ENCODE results near the gene OR52K1.

The OR52K1 gene

DNA sequence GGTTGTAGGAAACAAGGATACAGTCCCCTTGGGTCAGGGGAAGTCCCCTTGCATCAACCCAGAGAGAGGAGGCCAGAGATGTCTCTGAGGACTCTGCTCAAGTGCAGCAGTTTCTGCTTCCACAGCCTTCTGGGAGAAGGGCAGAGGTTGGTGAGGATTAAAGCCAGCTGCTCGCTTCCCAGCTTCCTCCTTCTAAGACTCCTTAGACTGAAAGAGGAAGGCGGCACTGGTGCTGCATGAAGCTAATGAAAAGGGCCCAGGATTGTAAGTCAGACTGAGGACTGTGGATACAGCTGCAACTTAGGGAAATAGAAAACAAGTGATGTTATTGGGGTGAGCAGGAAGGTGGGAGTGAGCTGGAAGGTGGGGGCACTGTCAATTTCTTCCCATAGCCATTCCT lies at the start of gene OR52K1:
TSS of gene OR52K1 (plus strand) at position 202 of the 400 bp plus-strand sequence. CDS start 6,255 bp downstream, outside the sequence.
- DNase-seq: peak; percentile 23
- in situ Hi-C loops (cut with MboI; ENCODE audit: low pct_unique_long_range_greater_than_20kb, low sequenced_read_pairs): no loop called here

DNA sequence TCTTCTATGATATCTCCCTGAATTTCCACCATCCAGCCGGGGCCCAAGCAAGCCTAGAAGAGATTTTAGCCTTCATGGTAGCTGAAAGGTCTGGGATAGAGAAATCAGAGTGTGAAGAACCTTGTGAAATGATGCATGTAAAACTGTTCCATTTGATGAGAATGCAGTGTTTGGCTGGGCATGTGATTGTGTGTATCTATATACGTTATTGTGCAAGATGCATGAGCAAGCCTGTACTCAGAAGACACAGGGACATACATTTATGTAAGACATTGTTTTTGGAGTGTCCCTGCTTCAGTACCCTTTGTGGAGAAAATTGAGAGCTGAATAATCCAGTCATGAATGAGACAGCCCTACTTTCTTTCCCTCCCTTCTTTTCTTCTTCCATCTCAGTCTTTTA lies 48.6 kb upstream of the OR52K1 start:
- in situ Hi-C loops (cut with MboI; ENCODE audit: low pct_unique_long_range_greater_than_20kb, low sequenced_read_pairs): no loop called here
- DNase-seq: no peak

DNA sequence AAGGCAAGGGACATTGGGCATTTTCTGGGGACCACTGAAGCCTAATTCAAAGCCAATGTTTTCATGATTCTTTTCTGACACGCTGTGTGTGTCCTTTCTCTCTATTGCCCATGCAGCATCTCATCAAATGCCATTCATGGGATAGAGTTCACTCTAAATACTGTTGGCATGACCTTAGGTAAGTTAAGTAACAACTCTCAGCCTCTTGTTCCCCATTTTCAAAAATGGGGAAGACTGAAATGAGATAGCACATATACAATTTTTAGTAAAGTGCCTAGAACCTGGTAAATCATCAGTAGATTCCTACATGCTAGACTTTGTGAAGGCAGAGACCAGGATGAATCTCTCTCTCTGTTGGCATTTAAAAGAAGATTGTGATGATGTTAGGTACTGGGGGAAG lies 46.0 kb upstream of the OR52K1 start:
- in situ Hi-C loops (cut with MboI; ENCODE audit: low pct_unique_long_range_greater_than_20kb, low sequenced_read_pairs): no loop called here

DNA sequence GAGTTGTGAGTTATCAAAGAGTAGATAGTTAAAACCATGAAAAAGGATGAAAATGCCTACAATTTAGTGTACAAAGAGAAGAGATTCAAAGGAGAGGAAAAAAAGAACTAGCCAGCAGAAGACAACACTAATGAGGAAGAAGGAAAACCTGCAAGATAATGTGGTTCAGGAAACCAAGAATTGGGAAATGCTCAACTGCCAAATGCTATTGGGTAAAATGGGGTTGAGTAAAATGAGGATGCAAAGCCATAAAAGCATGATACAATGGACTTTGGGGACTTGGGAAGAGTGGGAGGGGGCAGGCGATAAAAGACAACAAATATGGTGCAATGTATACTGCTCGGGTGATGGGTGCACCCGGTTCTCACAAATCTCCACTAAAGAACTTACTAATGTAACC lies 40.9 kb upstream of the OR52K1 start:
- peak; percentile 33 for DNase-seq
- in situ Hi-C loops (cut with MboI; ENCODE audit: low pct_unique_long_range_greater_than_20kb, low sequenced_read_pairs): no loop called here

More for the DNA sequence above, 46.0 kb upstream of the OR52K1 start:
- DNase-seq: no peak

DNA sequence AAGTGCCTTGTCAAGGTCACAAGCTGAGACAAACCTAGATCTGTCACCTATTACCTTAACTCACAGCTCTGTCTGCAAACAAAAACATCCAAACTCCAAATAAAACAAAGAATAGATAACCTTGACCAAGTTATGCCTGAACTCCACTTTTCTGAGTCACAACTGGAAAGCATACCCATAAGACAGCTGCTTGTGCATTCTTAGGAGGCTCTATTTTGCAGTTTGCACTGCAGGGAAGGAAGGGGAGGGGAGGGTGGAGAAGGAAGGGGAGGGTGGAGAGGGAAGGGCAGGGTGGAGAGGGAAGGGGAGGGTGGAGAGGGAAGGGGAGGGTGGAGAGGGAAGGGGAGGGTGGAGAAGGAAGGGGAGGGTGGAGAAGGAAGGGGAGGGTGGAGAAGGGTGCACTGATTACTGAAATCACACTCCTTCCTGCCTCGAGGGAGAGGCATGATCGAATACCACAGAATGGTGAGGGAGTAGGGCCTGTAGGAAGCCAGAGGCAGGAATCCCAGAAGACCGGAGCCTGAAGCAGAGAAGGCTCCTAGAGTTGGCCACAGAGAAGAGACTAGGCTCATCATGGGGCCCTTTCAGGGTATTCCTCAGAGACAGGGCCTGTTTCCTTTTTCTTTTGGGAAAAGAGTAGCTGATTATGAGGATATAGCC lies 39.1 kb upstream of the OR52K1 start:
- DNase-seq: no peak
- in situ Hi-C loops (cut with MboI; ENCODE audit: low pct_unique_long_range_greater_than_20kb, low sequenced_read_pairs): no loop called here

DNA sequence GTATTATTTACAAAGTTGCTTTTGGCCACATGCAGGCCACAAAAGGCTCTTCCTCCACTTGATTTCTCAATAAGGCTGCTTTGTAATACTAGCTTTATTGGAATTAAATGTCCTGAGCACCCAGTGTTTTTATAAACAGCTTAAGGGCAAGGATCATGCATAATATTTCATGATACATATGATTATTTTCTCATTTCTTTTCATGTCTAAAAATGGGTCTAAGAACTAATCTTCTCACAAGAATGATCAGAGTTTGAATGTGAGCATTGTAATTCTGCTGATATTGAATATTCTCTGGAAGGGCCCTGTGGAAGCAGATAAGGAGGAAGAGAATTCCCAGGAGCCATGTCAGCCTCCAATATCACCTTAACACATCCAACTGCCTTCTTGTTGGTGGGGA lies 33.5 kb upstream of the OR52K1 start, which contains the start of gene OR52K2:
TSS of gene OR52K2 (plus strand) at position 301 of the 400 bp plus-strand sequence. CDS start at position 346, 45 bp downstream.
- in situ Hi-C loops (cut with MboI; ENCODE audit: low pct_unique_long_range_greater_than_20kb, low sequenced_read_pairs): no loop called here
- DNase-seq: no peak

DNA sequence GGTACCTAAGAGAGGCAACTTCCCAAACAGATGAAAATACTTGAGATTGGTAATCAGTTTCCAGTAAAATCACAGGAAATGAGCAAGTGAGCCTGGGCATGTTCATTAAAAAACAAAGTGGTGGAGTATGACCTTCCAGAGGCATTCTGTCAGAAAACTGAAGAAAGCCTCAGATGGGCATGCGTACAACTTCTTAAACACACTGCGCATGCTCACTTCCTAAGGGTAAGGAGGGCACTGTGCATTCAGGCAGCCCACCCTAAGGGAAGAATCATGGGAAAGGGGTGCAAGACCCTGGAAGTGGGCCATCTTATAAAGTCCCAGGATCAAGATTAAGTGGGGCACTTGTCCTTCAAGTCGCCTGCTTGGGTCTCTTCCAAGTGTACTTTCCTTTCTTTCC lies 29.3 kb upstream of the OR52K1 start:
- no peak for DNase-seq
- in situ Hi-C loops (cut with MboI; ENCODE audit: low pct_unique_long_range_greater_than_20kb, low sequenced_read_pairs): no loop called here

DNA sequence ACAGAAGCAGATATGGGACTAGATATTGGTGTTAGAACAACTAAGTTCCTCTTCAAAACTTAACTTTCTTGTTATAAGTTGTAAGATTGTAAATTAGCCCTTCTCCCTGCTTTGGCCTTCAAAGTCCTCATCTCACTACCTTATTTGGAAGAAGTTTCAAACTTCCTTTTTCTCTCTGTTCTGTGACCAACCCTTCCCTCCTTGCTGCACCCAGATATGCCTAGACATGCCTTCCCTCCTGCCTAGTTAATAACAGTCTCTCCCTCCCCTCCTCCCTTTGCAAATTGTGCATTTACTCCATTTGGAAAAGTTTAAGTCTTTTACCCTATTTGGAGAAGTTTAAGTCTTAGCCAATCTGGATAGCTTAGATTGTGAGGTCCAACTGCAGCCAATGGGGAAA lies 28.4 kb upstream of the OR52K1 start:
- peak; percentile 65 for DNase-seq
- in situ Hi-C loops (cut with MboI; ENCODE audit: low pct_unique_long_range_greater_than_20kb, low sequenced_read_pairs): no loop called here

DNA sequence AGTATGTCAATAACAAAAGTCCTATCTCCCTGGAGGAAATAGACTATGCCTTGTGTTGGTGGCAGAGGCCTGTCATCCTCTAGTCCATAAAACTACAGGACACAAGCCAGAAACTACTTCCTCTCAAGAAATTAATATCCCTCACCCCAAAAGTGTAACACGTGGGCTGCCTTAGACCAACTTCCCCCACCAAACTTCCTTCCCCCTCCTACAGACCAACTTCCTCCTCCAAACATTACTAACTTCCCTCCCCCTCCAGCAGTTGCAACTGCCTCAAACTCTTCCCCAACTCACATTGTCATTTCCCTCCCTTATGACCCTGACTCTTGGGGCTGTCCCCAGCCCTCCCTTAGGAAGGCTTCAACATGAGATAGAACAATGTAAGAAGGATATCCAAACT lies 27.0 kb upstream of the OR52K1 start:
- DNase-seq: peak; percentile 95
- in situ Hi-C loops (cut with MboI; ENCODE audit: low pct_unique_long_range_greater_than_20kb, low sequenced_read_pairs): no loop called here

DNA sequence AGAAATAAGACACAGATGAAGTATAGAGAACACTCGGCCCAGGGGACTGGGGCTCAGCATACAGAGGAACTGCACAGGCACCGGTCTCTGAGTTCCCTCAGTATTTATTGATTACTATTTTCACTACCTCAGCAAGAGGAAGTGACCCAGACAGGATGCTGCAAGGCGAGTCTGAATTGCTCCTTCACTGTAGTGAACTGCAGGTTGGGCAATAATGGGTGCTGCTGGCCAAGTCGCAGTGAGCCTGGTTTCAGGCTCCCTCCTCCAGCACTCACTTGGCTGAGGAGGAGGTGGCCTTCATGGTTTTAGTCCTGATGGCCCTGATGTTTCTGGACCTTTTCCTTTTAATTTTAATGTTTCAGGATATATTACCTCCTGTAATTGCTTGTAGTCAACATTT lies 22.9 kb upstream of the OR52K1 start:
- in situ Hi-C loops (cut with MboI; ENCODE audit: low pct_unique_long_range_greater_than_20kb, low sequenced_read_pairs): no loop called here
- DNase-seq: peak; percentile 28

DNA sequence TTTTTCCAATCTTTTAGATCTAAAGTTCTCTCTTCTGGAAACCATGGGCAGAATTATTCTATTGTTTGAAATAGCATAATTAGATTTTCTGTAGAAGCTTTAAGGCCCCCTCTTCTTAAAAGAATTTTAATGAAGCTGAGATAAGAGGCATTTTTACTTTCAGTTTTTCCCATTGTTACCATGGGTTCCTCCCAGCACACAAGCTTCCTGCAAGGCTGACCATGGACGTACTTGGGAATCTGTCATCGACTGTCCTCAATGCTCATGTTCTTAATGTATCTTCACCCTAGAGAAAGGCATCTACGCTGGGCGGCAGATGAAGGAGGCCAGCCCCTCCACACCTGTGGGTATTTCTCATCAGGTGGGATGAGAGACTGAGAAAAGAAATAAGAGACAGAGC lies 22.3 kb upstream of the OR52K1 start:
- DNase-seq: no peak
- in situ Hi-C loops (cut with MboI; ENCODE audit: low pct_unique_long_range_greater_than_20kb, low sequenced_read_pairs): no loop called here

DNA sequence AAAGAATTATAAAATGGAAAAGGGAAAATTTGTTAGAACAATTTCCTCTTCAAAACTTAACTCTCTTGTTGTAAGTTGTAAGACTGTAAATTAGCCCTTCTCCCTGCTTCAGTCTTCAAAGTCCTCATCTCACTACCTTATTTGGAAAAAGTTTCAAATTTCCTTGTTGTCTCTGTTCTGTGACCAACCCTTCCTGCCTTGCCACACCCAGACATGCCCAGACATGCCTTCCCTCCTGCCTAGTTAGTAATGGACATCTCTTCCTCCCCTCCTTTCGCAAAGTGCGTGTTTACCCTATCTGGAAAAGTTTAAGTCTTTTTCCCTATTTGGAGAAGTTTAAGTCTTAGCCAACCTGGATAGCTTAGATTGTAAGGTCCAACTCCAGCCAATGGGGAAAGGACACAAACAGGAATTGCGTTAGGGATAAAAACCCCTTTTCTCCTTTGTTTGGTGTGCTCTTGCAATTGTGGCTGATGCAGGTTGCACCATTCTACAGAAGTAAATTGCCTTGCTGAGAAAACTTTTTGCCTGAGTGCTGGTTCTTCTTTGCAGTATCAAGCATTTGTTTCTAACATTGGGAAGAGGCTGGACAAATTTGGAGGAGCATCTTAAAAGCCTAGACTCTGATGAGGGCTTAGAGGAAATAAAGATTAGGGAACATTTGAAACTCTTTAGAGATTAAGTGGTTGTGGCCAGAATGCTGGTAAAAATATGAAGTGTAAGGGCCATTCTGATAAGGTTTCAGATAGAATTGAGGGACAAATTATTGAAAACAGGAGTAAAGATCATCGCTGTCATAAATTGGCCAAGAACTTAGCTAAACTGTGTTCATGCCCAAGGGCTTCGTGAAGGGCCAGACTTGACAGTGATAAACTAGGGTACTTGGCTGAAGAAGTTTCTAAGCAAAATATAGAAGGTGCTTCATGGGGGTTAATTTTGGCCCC lies 18.0 kb upstream of the OR52K1 start:
- peak; percentile 39 for DNase-seq
- in situ Hi-C loops (cut with MboI; ENCODE audit: low pct_unique_long_range_greater_than_20kb, low sequenced_read_pairs): no loop called here

DNA sequence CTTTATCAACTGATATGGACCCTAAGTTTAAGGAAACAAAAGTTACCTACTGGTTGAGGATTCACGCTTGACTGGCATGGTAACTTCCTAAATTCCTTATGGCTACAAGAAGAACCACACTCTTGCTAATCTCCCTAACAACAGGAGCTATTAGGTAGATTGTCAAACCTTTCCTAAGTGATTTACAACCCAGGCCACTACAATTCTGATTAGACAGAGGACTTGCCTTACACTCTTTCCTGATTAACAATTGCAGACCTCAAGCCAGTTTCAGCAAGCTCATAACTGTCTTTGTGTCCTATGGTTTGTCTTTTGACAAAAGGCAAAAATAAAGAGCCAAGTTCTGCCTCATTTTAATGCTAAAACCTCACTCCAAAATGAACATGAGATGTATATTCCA lies 17.0 kb upstream of the OR52K1 start:
- in situ Hi-C loops (cut with MboI; ENCODE audit: low pct_unique_long_range_greater_than_20kb, low sequenced_read_pairs): no loop called here

DNA sequence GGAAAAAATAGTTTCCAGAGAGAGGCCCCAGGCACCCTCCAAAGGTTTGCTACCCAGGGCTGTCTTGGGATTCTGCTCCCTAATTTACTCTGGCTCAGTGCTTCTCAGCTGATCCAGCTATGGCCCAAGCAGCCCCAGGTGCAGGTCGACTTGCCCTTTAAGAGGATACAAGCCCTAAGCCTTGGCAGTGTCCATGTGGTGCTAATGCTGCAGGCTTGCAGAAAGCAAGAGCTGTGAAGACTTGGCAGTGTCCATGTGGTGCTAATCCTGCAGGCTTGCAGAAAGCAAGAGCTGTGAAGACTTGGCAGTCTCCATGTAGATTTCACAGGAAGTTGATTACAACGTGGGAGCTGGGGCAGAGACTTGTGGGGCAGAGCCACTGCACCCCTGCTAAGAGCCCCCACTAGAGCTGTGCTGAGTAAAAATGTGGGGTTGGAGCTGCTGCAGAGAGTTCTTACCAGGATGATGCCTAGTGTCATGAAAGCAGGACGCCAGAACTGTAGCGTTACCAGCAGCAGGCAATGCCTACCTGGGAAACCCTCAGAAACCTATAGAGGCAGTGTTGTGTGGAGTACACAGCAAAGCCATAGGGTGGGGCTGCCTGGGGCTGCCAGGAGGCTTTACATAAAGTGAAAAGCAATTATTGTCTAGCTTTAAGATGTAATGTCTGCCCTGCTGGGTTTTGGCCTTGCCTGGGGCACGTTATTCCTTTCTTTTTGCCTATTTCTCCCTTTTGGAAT lies 16.1 kb upstream of the OR52K1 start:
- DNase-seq: no peak
- in situ Hi-C loops (cut with MboI; ENCODE audit: low pct_unique_long_range_greater_than_20kb, low sequenced_read_pairs): no loop called here

More for the DNA sequence above, 17.0 kb upstream of the OR52K1 start:
- DNase-seq: peak; percentile 33

DNA sequence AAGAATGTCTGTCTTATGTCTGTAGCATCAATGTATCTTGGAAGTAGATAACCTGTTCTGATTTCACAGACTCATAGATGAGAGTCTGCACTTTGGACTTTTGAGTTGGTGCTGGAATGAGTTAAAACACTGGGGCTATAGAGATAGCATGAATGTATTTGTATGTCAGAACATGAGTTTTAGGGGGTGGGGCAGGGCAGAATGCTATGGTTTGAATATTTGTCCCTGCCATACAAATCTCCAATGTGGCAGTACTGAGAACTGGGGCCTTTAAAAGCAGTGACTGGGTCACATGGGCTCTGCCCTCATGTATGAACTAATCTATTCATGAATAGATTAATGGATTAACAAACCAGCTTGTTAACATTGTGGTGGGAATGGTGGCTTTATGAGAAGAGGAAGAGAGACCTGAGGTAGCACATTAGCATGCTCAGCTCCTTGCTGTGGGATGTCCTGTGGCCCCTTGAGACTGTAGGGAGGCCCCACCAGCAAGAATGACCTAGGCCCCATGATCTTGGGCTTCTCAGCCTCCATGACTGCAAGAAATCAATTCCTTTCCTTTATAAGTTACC lies 15.5 kb upstream of the OR52K1 start:
- in situ Hi-C loops (cut with MboI; ENCODE audit: low pct_unique_long_range_greater_than_20kb, low sequenced_read_pairs): no loop called here
- DNase-seq: no peak

DNA sequence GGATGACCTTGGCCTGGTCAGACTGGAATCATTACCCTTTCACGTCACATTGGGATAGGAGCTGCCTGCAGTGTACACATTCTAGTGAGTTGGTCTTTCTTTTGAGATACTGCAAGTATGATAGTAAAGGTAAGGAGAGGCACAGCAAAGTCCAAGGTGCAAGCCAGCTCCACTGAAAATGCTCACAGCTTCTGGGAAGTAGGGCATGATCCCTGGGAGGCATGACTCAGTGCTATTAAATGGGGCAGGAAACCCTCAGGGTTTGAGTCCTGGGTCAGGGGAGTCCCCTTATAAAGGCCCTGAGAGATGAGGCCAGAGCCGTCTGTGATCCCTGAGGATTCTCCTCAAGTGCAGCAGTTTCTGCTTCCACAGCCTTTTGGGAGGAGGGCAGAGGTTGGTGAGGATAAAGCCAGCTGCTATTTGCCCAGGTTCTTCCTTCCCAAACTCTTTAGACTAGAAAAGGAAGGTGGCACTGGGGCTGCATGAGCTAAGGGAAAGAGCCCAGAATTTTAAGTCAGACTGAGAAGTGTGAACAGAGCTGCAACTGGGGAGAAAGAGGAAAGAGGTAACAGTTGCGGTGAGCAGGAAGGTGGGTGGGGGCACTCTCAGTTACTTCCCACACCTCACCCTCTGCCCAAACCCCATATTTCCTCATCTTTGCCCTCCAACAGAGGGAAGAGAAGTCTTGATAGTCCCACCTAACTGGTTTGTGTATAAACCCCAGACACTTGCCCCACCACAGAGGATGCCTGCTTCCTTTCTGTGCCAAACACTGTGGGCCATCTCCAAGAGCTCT lies 14.4 kb upstream of the OR52K1 start:
- in situ Hi-C loops (cut with MboI; ENCODE audit: low pct_unique_long_range_greater_than_20kb, low sequenced_read_pairs): no loop called here

DNA sequence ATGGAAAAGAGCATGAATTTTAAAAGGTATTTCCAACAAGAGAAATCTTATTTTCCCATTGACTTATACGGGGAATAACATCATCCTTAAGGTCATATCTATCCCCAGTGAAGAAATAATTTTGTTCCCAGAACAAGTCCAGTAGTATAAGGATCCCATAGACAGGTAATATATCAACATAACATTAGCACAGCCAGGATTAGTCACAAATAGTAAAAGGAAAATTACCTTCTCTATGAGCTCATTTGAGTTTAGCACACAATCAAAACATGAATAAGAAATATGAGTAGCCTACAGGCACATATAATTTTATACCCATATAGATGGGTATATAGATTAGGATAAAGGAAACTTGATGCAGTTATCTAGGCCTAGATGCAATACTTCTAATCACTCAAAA lies 2.8 kb upstream of the OR52K1 start:
- DNase-seq: no peak
- in situ Hi-C loops (cut with MboI; ENCODE audit: low pct_unique_long_range_greater_than_20kb, low sequenced_read_pairs): no loop called here

More for the DNA sequence above, 14.4 kb upstream of the OR52K1 start:
- DNase-seq: no peak

DNA sequence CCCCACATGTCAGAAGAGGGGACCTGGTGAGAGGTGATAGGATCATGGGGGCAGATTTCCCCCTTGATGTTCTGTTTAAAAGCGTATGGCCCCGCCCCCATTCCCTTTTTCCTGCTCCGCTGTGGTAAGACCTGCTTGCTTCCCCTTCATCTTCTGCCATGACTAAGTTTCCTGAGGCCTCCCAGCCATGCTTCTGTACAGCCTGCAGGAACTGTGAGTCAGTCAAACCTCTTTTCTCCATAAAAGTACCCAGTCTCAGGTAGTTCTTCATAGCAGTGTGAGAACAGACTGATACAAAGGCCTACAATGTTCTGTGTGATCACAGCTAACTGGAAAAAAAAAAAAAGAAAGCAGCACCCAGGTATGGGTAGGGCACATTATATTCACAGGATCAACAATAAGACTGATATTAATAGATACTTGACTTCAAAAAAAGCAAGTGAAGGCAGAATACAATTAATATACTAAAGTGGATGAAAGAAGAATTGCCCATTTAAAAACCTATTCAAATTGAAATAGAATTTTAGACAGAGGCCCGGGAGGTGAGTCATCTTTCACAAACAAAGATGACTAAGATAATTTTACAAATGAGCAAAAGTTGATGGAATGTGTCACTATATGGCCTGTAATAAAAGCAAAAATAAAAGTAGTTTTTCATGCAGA lies 1.7 kb upstream of the OR52K1 start:
- in situ Hi-C loops (cut with MboI; ENCODE audit: low pct_unique_long_range_greater_than_20kb, low sequenced_read_pairs): no loop called here
- no peak for DNase-seq

Data from KBM-7 (cell line).